Daoy (cell line): ENCODE results near the gene TGFB1I1. TPM values are rescaled to one million over a fixed set of nuclear protein-coding genes. Genes with fewer than 3 reads are reported as not detected.
"Not testable (repeated sequence)": the region's sequence is repeated elsewhere in the genome, so short reads cannot be mapped to it uniquely, and the experiment has no call there.

Source experiments
- DNase-seq: peaks from one replicate; pipeline ENCODE4 v3.0.0-alpha.2; 2015; ENCODE audit warnings: low read depth
- total RNA-seq: library from RNA; depleted of rRNA; stranded (reverse); fragments of >200 nt; shearing (Covaris generic); gene quantifications from 2 replicates; pipeline ENCODE4 v1.2.3, GENCODE V29; 2014

TGFB1I1 gene
- total RNA-seq, 1 experiment from 2014 or later, result 20.7 TPM

DNA sequence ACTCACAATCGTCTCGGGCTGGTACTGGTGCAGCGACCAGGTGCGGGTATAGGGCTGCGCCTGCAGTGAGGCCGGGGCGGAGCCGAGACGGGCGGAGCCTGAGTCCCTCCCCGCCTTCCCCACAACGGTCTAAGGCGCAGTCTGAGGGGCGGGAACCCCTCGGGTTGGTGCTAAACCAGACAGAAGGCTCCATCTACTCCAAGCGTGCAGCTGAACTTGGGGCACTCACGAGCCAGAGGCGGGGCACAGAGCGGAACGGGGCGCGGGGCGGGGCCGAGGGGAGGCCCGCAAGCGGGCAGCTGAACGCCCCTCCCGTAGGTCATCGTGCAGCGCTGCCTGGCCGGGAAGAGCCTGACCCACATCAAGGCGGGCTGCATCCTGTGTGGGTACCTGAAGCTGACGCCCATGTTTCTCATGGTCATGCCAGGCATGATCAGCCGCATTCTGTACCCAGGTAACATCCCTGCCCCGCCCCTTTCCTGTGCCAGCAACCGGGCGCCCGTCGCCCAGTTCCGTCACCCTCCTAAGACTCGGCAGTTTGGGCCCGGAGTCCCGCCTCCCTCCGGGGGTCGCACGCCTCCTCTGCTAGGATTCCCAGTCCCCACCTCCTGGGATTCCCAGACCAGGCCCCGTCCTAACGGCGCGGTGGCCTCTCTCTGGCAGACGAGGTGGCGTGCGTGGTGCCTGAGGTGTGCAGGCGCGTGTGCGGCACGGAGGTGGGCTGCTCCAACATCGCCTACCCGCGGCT is 15.9 kb downstream of the TGFB1I1 start:
- DNase-seq, result peak; percentile 54

DNA sequence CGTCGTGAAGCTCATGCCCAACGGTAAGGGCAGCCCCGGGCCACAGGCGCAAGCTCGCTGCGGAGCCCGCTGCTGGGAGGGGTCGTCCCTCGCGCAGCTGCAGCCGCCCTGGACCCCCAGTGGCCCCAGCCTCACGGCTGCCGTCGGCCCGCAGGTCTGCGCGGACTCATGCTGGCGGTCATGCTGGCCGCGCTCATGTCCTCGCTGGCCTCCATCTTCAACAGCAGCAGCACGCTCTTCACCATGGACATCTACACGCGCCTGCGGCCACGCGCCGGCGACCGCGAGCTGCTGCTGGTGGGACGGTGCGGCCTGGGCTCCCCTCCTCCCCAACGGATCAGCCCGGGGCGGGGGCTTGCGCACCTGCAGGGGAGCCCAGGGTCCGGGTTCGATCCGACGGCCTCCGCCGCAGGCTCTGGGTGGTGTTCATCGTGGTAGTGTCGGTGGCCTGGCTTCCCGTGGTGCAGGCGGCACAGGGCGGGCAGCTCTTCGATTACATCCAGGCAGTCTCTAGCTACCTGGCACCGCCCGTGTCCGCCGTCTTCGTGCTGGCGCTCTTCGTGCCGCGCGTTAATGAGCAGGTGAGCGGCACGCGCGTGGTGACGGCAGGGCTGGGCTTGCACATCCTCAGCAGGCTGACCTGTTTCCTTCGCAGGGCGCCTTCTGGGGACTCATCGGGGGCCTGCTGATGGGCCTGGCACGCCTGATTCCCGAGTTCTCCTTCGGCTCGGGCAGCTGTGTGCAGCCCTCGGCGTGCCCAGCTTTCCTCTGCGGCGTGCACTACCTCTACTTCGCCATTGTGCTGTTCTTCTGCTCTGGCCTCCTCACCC is 16.7 kb downstream of the TGFB1I1 start:
- DNase-seq, result peak; percentile 23

DNA sequence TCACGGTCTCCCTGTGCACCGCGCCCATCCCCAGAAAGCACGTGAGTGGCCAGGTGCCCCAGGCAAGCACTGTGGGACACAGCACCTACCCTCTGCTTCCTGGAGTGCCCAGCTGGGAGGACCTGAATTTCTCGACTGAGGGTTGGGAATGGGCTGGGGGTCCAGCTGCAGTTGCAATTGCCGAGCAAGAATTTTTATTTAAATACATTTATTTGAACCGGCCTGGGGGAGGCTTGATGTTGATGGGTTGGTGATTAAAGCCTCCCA is 17.3 kb downstream of the TGFB1I1 start:
- DNase-seq, result no peak

DNA sequence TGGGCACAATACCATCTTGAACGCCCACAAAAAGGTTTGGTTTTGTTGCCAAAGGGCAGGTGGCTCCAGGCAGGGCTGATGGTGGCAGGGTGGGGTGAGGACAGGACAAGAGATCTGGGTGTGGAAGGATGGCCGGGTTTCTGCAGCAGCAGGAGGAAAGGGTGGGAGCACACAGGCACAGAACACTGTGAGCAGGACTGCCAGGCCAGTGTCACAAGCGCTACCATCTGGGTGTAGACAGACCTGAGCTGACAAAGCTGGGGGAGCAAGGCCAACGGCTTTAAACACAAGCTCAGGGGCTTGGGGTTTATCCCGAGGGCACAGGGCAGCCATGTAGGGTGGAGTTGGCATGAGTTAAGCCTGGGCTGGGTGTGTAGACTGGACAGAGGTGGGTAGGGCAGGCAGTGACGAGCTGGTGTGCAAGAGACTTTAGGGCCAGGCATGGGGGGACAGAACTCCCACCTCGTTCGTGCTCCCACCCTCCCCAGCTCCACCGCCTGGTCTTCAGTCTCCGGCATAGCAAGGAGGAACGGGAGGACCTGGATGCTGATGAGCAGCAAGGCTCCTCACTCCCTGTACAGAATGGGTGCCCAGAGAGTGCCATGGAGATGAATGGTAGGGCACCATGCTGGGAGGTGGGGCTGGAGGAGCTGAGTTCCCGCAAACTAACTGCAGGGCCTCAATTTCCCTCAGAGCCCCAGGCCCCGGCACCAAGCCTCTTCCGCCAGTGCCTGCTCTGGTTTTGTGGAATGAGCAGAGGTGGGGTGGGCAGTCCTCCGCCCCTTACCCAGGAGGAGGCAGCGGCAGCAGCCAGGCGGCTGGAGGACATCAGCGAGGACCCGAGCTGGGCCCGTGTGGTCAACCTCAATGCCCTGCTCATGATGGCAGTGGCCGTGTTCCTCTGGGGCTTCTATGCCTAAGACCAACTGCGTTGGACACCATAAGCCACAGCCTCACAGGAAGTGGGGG is 17.9 kb downstream of the TGFB1I1 start:
- no peak for DNase-seq

DNA sequence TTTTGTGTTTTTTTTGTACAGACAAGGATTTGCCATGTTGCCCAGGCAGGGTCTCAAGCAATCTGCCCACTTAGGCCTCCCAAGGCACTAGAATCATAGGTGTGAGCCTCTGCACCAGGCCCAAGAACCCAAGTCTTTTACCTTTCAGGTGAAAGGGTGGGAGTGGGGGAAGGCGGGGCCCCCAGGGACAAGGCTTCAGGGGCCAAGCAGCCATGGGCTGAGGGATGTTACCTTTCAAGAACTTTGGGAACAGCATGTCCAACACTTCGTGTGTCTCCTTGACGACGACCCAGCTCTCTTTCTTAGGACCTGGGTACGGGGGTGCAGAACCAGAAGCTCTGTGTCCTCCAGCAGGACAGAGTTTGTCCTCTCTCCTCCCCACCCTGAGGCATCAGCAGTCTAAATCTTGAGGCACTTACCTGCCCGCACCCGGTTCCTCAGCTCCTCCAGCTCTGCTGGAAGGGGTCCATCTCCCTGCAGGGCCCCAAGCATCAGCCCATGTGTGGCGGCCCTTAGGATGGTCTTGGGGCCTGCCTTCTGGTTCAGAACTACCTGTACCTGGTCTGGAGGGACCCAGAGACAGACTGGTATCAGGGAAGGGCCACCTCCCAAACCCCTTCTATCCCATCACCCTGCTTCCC is 19.9 kb downstream of the TGFB1I1 start:
- DNase-seq, result no peak

DNA sequence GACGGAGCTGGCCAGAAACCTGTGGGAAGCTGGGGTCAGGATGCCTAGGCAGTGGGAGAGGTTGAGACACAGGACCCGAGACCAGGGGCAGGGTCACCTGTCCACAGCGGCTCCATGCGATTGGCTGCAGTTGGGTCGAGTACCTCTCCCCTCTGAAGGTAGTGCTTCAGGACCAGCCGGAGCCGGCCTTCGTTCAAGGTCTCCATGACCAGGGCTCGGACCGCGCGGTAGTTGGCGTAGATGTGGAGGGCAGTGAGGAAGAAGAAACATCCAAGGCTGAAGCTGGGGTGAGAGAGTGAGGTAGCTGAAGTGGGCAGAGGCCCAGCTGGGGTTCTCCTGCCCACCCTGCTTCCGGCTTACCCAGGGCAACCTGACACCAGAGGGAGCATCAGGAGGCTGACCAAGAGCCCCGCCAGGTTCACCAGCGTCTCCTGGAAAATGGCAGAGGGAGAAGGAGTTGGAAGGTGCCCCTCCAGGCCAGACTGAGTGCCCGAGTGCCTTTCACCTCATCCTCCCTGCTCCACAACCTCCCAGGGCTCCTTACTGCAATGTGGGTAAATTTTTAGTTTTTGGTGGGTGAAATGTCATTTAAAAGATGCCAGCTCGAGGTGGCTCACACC is 21.7 kb downstream of the TGFB1I1 start:
- DNase-seq, result no peak

DNA sequence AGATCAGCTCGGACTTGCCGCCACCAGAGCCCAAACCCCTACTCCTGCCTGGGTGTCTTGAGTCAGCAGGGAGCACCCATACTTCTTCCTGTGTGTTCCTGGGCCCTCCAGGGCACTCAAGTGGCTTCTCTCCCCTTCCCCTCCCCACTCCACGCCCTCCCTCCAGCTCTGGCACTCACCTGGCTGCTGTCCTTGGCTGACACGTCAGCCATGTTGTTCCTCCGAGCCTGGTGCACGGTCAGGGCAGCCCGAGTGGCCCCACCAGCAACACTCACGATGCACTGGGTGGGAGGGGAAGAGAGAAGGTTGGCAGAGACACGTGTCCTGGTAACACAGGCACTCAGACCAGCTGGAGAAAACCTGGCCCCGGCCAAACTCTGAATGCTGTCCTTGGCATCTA is 24.7 kb downstream of the TGFB1I1 start:
- no peak for DNase-seq

DNA sequence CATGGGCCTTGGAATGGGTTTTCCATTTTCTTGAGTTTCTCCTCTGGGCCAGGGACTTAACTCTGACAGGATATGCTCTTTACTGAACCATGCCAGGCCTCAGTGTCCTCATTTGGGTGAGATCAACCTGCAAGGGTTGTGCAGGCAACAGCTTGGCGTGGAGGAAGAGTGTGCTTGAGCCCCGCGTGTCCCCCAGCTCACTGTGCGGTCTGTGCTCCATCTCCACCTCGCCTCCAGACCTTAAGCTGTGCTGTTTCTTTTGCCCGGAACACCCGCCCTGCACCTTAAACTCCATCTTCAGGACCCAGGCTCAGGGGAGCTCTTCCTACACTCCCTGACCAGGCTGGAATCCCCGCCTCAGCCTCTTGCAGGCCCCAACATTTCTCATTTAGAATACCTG is 26.5 kb downstream of the TGFB1I1 start:
- no peak for DNase-seq

DNA sequence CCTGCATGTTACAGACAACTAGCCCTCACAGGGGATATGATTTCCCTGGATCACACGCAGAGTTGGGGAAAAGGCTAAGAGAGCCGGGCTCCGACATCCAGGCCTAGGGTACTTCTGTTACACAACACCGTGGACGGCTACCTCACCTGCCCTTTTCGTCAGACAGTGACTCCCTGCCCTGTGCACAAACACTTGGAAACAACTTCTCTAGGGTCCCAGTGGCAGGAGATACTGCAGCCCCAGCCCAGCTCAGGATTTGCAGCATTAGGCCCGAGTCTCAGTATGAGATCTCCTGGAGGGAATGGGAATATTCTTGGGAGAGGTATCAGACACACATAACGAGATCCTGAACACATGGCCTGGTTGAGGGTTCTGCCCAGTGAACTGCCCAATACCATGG is 28.0 kb downstream of the TGFB1I1 start:
- DNase-seq, result no peak

DNA sequence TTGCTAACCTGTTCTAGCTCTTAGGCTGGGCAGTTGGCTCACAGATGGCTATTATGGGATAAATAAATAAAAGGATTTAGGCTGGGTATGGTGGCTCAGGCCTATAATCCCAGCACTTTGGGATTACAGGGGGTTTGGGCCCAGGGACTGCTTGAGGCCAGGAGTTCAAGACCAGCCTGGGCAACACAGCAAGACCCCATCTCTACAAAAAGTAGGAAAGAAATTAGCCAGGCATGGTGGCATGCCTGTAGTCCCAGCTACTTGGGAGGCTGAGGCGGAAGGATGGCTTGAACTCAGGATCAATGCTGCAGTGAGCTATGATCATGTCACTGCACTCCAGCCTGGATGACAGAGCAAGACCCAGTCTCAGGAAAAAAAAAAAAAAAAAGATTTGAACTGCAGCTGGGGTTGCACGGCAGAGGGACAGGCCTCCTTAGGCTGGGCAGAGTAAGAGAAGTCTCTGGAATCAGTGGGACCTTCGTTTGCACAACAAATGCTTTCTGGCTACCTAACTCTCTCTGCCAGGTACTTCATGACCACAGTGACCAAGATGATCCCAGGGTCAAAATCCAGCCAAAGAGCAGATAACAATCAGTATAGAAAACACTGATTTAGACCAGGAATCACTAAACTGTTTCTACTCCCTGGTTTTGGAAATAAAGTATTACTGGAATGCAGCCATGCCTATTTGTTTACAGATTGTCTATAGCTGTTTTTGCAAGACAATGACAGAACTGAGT is 29.4 kb downstream of the TGFB1I1 start:
- no peak for DNase-seq

DNA sequence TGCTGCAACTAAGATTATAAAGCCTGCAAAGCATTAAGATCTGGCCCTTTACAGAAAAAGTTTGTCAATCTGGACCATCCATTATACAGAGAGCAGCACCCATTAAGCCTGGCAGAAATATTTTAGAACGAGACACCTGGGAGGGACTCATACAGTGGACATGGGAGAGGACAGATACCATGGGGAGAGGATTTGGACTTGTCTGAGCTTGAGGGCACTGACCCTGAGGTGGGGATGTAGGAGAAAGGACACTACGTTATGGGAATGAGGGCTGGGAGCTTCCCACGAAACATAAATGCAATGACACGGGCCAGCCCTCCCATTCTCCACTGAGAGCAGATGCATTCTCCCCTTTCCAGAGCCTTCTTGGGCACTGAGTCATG is 30.0 kb downstream of the TGFB1I1 start:
- DNase-seq, result no peak

DNA sequence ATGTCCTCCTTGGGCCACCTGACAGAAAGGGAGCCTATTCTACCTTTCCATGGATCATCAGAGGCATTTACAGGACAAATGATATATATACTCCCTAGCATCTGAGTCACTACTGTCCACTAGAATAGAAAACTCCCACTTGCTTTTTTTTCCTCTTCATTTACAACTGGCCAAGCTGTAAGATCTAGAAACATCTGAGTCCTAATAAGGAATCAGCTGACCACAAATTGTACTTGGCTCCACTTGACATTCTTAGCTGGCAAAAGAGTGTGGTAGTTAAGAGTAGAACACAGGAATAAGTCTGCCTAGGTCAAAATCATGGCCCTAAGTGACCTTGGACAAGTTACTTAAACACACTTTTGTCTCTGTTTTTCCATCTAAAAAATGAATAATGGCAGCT is 31.0 kb downstream of the TGFB1I1 start:
- no peak for DNase-seq

DNA sequence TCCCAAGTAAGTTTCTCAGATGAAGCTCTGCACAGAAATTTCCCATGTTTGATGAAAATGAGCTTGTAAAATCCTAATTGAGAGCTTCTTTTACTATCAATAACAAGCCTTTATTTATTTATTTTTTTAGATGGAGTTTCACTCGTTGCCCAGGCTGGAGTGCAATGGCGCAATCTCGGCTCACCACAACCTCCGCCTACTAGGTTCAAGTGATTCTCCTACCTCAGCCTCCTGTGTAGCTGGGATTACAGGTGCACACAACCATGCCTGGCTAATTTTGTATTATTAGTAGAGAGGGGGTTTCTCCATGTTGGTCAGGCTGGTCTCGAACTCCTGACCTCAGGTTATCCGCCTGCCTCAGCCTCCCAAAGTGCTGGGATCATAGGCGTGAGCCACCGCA is 31.6 kb downstream of the TGFB1I1 start:
- DNase-seq, result not testable (repeated sequence)

DNA sequence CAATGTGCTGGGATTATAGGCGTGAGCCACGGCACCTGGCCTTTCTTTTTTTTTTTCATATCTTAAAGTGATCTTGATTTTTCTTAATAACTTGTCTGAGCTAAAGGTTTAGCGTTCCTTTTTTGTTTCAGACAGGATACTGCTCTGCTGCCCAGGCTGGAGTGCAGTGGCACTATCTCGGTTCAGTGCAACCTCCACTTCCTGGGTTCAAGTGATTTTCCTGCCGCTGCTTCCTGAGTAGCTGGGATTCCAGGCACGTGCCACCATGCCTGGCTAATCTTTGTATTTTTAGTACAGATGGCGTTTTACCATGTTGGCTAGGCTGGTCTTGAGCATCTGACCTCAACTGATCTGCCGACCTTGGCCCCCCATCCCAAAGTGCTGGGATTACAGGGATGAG is 32.2 kb downstream of the TGFB1I1 start:
- DNase-seq, result no peak

DNA sequence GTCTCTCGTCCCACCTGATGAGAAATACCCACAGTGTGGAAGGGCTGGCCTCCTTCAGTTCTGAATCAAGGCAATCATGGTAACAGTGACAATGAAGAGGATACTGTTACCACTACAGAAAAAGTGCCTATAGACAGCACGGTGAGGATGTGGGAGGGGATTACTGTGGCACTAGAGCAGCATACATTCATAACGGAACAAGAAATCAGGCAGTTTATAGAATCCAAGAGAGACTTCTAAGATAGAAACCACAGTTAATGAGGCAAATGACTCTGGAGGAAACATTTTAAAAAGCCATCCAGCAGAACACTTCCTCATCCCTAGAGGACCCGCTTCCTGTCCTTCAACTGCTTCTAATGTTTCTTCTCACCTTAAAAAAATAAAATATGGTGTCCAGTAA is 33.5 kb downstream of the TGFB1I1 start:
- DNase-seq, result no peak

DNA sequence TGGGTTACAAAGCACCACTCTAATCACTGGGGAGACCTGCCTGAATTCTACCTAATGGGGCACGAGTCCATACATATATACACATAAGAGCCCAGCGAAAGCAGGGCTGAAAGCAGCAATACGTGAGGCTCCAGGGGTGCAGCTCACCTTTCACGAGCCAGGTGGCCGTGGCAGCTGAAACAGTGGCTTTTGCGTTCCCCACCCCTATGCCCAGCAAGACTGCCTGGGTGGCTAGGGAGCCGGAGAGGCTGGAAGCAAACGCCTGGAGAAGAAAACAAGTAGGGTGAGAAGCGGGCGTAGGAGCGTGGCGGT is 35.6 kb downstream of the TGFB1I1 start:
- DNase-seq, result no peak

DNA sequence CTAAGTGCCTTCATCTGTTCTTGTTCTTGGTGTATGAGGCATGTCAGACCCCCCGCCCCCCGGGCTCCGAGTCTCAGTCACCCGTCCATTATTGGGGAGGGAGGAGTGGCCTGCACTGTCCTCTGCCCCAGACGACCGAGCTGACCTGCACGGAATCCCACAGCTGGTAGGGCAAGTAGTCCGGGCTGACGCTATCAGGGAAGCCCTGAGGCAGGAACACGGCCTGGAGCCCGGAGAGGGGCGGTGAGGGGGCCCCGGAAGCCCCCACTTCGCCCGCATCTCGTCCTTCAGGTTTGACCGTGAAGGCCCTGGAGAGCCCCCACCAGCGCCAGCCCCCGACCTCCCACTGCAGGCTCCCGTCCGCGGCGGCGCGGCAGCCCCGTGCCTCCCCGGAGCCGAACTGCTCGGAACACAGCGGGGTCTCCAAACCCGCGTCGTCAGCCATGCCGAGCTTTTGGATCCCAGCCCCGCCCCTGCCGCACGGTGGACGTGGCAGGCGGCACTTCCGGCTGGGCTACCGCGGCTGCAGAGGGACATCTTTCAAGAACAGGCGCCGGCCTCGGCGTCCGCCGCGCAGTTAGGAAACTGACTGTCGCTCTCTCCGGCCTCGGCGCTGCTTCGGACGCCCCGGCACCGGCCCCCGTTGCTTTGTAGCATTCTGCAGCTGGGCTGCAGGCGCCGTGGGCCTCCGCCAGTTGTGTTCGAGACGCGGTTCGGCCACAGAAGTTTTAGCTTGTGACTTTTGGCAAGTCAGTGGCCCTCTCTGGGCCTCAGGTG is 36.2 kb downstream of the TGFB1I1 start, which contains the start of gene RUSF1:
Gene RUSF1, minus strand, starts transcription at position 463 of the 777 bp plus-strand sequence. Its CDS starts 18 bp downstream, at position 445.
- peak; percentile 93 for DNase-seq

DNA sequence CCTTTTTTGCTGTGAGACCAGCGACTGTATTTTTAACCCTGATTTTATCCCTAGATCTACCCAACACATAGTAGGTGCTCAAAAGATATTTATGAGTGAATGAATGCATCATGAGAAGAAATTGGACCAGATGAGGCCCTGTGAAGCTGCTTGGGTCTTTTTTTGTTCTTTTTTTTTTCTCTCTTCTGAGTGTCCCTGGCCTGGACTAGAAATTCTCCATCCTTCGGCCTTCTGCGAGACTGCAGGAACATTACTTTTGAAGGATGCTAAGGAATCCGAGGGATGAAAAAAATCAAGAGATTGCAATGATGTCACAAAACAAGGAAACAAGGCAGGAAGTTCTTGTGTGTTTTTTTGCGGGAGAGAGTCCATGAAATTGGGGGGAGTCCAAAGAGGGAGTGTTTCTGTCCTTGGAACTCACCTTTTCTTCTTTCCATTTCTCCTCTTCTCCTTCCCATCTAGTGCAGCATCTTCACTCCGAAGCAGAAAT is 36.8 kb downstream of the TGFB1I1 start:
- peak; percentile 22 for DNase-seq

DNA sequence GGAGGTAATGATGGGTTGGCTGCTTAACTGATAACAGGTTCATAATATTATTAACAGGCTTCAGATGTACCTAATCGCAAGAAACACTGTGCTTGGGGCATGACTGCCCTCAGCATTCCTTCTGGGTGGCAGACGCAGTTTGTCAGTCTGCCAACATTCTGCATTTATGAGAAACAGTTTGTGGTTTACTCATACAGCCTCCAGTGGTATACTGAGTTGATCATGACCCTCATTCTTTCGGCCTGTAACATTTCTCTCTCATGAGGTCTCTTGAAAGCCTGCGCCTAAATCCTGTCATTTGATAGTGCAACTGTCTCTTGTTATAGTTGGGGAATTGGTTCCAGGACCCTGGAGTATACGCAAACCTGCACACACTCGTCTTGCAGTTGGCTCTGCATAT is 41.2 kb downstream of the TGFB1I1 start:
- DNase-seq, result peak; percentile 24

DNA sequence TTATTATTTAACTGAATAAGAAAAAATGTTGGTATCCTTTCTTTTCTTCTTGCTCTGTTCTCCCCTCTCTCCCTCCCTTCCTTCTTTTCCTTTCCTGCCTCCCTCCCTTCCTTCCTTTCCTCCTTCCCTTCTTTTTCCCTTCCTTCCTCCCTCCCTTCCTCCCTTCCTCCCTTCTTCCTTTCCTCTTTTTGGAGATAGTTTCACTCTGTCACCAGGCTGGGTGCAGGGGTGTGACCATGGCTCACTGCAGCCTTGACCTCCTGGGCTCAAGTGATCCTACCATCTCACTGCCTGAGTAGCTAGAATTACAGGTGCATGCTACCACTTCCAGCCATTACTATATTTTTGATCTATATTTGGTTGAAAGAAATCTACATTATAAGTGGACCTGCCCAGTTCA is 41.9 kb downstream of the TGFB1I1 start:
- no peak for DNase-seq
